Effector memory CD4-positive, alpha-beta T cell (primary cell): ENCODE measurements around the gene STAM2.
"Not testable (repeated sequence)": the region's sequence is repeated elsewhere in the genome, so short reads cannot be mapped to it uniquely, and the experiment has no call there.

Experiments used
- DNase-seq, 3 donors: peaks; one replicate each; pipeline ENCODE4 v3.0.0-alpha.2; 2020
- H3K27ac ChIP-seq: 2 replicates; pipeline ENCODE4 v1.7.0; 2013; ENCODE audit warnings: mild to moderate bottlenecking, low read length, moderate library complexity; ENCODE audit not compliant: insufficient read depth, poor library complexity, severe bottlenecking
- H3K27me3 ChIP-seq: replicated peaks from 2 replicates; pipeline ENCODE4 v1.7.0; 2013; ENCODE audit warnings: mild to moderate bottlenecking, low read length; ENCODE audit not compliant: insufficient read depth, control insufficient read depth, poor library complexity, severe bottlenecking
- H3K36me3 ChIP-seq: 2 replicates; pipeline ENCODE4 v1.7.0; 2013; ENCODE audit warnings: mild to moderate bottlenecking, low read length, moderate library complexity; ENCODE audit not compliant: control insufficient read depth, insufficient read depth
- H3K4me1 ChIP-seq: 2 replicates; pipeline ENCODE4 v1.7.0; 2013; ENCODE audit warnings: low read length, mild to moderate bottlenecking; ENCODE audit not compliant: control insufficient read depth, insufficient read depth, poor library complexity, severe bottlenecking
- H3K4me3 ChIP-seq: 2 replicates; pipeline ENCODE4 v1.7.0; 2013; ENCODE audit warnings: low read length, low read depth, mild to moderate bottlenecking; ENCODE audit not compliant: insufficient read depth, poor library complexity, severe bottlenecking
- H3K9me3 ChIP-seq: 2 replicates; pipeline ENCODE4 v1.7.0; 2013; ENCODE audit warnings: mild to moderate bottlenecking, low read length, moderate library complexity; ENCODE audit not compliant: control insufficient read depth

Gene STAM2

GRCh38 chr2:152197508-152198284 lies 22.1 kb upstream of the STAM2 start:
- not testable (repeated sequence) for H3K27me3 ChIP-seq, H3K9me3 ChIP-seq, H3K36me3 ChIP-seq, H3K4me1 ChIP-seq, DNase-seq, H3K27ac ChIP-seq, H3K4me3 ChIP-seq

DNA sequence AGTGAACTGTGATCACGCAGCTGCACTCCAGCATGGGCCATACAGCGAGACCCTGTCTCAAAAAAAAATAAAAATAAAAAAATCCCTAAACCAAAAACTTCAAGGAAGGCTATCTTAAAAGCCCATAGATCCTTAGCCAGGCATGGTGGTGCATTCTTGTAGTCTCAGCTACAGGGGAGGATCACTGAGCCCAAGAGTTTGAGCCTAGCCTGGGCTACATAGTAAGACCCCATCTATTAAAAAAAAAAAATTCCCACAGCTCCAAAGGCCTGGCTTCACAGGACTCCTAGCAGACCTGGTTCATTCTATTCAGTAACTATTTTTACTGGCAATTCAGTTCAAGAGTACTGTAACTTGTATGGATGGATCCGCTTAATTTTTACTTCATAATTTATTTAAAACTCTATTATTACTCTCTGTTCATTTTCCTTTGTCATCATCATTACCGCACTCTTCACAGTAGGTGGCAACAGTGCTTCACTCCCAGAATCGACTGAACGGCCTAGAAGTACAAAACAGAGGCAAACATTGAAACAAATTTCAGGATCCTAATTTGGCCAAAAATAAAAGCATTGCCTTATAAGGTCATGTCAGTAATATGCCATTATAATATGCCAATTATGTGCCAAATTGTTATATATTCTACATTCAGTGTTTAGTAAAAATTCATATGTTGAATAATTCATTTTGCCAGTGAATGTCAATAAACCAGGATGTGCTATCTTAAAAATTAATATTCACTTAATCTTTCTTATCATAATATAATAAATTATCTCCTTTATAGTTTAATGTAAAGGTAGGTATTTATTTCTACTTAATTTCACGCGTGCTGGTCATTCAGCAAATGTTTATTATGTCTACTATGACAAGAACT lies 14.3 kb upstream of the STAM2 start:
- Histone ChIP-seq H3K27ac (no peak overlapping the region), H3K4me3 (no peak overlapping the region), H3K27me3 (no peaks in the 10 kb centered on the region), H3K9me3 (no peaks in the 10 kb centered on the region), H3K36me3 (no peaks in the 10 kb centered on the region), H3K4me1 (no peaks in the 10 kb centered on the region)
- no peak for DNase-seq

DNA sequence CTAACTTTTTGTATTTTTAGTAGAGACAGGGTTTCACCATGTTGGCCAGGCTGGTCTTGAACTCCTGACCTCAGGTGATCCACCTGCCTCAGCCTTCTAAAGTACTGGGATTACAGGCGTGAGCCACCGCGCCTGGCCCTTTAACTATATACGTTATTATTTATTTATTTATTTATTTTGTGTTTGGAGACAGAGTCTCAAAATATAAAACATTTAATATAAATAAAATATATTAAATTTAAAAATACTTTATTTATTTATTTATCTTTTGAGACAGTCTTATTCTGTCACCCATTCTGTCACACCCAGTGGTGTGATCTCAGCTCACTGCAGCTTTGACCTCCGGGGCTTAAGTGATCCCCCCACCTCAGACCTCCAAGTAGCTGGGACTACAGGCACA lies 11.2 kb upstream of the STAM2 start:
- not testable (repeated sequence) for DNase-seq, H3K36me3 ChIP-seq, H3K4me1 ChIP-seq, H3K27me3 ChIP-seq, H3K27ac ChIP-seq, H3K9me3 ChIP-seq, H3K4me3 ChIP-seq

DNA sequence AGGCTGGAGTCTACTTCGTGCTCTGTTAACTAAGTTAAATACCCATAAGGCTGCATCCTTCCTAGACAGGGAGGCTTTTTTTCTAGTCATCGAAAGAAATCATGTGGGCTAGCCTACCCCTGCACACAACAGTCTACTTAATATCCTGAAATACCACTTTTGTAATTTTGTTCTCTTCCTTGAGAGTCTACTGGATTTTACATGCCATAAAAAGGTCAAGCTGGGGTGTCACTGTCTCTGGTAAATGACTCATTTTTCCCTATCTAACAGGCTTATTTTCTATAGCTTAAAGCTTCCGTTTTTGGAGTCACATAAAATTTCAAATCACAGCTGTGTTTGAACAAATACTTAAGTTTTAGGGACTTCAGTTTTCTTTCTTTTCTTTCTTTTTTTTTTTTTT lies 10.7 kb upstream of the STAM2 start:
- no peaks in the 10 kb centered on the region for H3K36me3 ChIP-seq
- no peaks in the 10 kb centered on the region for H3K9me3 ChIP-seq
- no peak overlapping the region for H3K27ac ChIP-seq
- H3K27me3 ChIP-seq = no peaks in the 10 kb centered on the region
- no peak overlapping the region for H3K4me3 ChIP-seq
- DNase-seq = no peak
- no peaks in the 10 kb centered on the region for H3K4me1 ChIP-seq

DNA sequence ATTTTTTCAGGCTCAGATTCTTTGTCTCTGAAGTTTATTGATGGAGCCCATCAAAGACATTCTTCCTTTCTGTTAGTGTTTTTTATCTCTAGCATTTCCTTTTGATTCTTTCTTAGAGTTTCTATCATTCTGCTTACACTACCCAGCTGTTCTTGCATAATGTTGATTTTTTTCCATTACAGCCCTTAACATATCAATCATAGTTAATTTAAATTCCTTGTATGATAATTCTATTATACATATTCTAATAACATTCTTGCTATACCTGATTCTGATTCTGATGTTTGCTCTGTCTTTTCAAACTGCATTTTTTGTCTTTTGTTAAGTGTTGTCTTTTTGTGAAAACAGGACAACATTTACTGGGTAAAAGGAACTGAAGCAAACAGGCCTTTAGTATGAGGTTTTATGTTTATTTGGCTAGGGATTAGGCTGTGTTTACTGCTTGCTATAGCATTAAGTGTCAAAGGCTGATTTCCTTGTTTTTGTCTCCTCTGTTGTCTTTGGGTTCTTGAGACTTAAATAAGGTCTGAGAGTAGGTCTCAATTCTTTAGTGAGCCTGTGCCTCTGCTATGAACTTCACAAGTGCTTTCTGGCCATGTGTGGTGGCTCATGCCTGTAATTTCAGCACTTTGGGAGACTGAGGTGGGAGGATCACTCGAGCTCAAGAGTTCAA lies 8.0 kb upstream of the STAM2 start:
- no peak overlapping the region for H3K4me3 ChIP-seq
- H3K36me3 ChIP-seq = no peaks in the 10 kb centered on the region
- no peaks in the 10 kb centered on the region for H3K4me1 ChIP-seq
- H3K9me3 ChIP-seq = no peaks in the 10 kb centered on the region
- no peak for DNase-seq
- no peak overlapping the region for H3K27ac ChIP-seq
- no peaks in the 10 kb centered on the region for H3K27me3 ChIP-seq

GRCh38 chr2:152177667-152178066 lies 2.1 kb upstream of the STAM2 start:
- H3K4me1 ChIP-seq = peaks cover 17% of the 10 kb centered on the region
- not testable (repeated sequence) for H3K27me3 ChIP-seq, DNase-seq, H3K36me3 ChIP-seq, H3K9me3 ChIP-seq, H3K4me3 ChIP-seq, H3K27ac ChIP-seq

GRCh38 chr2:152176113-152176714 lies 651 bp upstream of the STAM2 start:
- Histone ChIP-seq H3K27ac (peak overlapping the region; percentile 96), H3K4me1 (peaks cover 17% of the 10 kb centered on the region), H3K9me3 (no peaks in the 10 kb centered on the region), H3K4me3 (peak overlapping the region; percentile 99), H3K27me3 (no peaks in the 10 kb centered on the region), H3K36me3 (no peaks in the 10 kb centered on the region)
- DNase-seq = no peak

- Histone ChIP-seq H3K36me3 (no peaks in the 10 kb centered on the region), H3K4me3 (peak overlapping the region; percentile 99), H3K27ac (peak overlapping the region; percentile 96), H3K4me1 (peaks cover 17% of the 10 kb centered on the region), H3K9me3 (no peaks in the 10 kb centered on the region), H3K27me3 (no peaks in the 10 kb centered on the region)
- DNase-seq = no peak
These were observed 573 bp downstream of the STAM2 start for GRCh38 chr2:152175012-152175367.

DNA sequence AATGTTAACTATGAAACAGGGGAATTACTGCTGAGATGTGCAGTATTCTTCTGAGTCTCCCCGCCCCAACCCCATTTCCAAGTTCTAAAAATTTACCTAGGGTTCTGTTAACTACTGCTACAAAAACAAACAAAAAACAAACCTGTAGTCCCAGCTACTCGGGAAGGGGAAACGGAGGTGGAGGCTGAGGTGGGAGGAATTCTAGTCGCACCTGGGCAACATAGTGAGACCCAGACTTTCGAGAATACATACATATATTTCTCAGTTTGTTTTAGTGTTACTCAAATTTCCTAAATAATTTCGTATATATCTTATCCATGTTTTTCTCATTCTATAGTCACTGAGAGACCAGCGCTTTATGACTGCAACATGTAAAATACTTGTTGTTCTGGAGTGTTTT lies 989 bp downstream of the STAM2 start:
- no peaks in the 10 kb centered on the region for H3K36me3 ChIP-seq
- H3K4me1 ChIP-seq = peaks cover 17% of the 10 kb centered on the region
- no peak for DNase-seq
- no peak overlapping the region for H3K27ac ChIP-seq
- peak overlapping the region; percentile 99 for H3K4me3 ChIP-seq
- H3K27me3 ChIP-seq = no peaks in the 10 kb centered on the region
- H3K9me3 ChIP-seq = no peaks in the 10 kb centered on the region
